Measurements from ENCODE around the gene RPLP2. TPM values are rescaled to one million over a fixed set of nuclear protein-coding genes. Genes with fewer than 3 reads are reported as not detected.

Gene RPLP2
- total and polyA plus RNA-seq, 2 experiments from 2014 or later: 263 to 726 TPM

DNA sequence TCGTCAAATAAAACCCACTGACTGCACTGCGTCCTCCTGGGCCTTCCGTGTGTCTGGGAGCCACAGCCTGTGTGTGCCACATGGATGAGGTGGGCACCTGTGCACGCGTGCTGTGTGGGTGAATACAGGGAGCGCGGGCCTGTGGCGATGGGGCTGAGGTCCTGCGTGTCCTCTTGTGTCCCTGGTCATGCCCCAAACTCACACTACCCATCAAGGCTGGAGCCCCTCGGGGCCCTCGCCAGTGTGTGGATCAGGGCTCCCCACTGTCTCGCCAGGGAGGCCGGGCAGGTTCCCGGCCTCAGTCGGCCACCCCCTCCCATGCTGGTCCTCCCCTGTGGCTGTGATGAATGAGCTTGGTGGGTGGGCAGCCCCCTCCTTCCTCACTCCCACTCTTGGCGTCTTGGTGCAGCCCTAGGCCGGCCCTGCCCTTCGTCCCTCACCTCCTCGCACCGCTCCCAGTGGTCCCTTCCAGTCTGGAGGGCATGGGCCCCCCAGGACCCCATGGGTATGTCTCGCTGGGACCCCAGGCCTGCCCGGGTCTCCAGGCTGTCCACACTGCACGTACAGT, 22.3 kb downstream of the RPLP2 start:
- Histone ChIP-seq H3K4me2 (ENCODE audit: unreplicated experiment) (peak overlapping the region; percentile 73), H3K36me3 (ENCODE audit: low read depth) (no peaks in the 10 kb centered on the region), H3K9me3 (ENCODE audit: low read depth) (no peaks in the 10 kb centered on the region), H3F3A (ENCODE audit: insufficient read depth) (peaks cover 7% of the 10 kb centered on the region; the same call in 1 of the 2 replicates), H3K4me1 (ENCODE audit: insufficient read depth) (peaks cover 14% of the 10 kb centered on the region; the same call in 1 of the 2 replicates), H3K9me2 (ENCODE audit: insufficient read depth) (no peaks in the 10 kb centered on the region), H3K27me3 (replicated peaks; ENCODE audit: insufficient read depth) (0 out of 2 replicates have a peak, but pooled peaks cover 1% of the 10 kb centered on the region), H2AFZ (peak overlapping the region; percentile 43; the same call in 1 of the 2 replicates), H4K20me1 (ENCODE audit: insufficient read depth) (no peaks in the 10 kb centered on the region), H3K27ac (peak overlapping the region; percentile 20; the same call in 1 of the 2 replicates), H3K9ac (peak overlapping the region; percentile 97), H3K4me3 (peak overlapping the region; percentile 92), H3K79me2 (ENCODE audit: insufficient read depth) (peaks cover 36% of the 10 kb centered on the region)
- 66 to 68% methylated on average over 20 to 23 of the region's 23 CpGs for WGBS, 2 experiments (ENCODE audit: low coverage in 1 of 2, low lambda C conversion rate in 2 of 2, missing lambda C conversion rate in 2 of 2)
- no peak for TF ChIP-seq EZH2phosphoT487 (IDR thresholded peaks at IDR 0.05; ENCODE audit: insufficient read depth, low read depth)
- no peak for TF ChIP-seq EZH2 (IDR thresholded peaks at IDR 0.05; ENCODE audit: insufficient read depth, poor library complexity, severe bottlenecking)
- in situ Hi-C loops (cut with MboI): no loop called here
- DNase-seq: no peak

DNA sequence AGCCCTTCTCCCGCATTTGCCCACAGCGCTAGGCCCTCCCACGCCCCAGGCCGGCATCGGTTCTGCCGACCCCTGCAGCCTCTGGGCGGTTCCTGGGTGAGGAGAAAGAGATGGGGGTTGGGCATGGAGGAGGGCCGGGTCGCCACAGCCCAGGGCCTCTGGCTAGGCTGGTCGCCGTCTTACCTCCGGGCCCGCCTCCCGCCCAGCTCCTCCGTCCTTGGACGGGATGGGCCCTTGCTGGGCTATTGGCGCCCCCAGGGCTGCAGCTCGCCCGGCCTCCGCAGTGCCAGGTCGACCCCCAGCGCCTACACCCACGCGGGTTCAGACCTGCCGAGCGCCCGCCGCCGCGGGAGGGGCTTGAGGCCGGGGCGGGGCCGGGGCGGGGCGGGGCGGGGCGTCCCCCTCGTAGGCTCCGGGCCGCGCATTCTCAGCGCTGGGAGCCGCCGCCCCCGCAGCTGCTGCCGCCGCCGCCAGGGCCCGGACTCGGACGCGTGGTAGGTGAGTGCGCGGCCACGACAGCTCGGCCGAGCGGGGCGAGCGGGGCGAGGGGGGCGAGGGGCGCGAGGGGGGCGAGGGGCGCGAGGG, 22.9 kb downstream of the RPLP2 start, which contains the start of gene CD151:
Gene CD151, plus strand, starts transcription at position 424 of the 585 bp plus-strand sequence. CDS start 3,118 bp downstream, outside the sequence.
- Histone ChIP-seq H2AFZ (peak within 1 kb of the TSS; percentile 43; the same call in 1 of the 2 replicates), H3K4me2 (ENCODE audit: unreplicated experiment) (peak within 1 kb of the TSS; percentile 81), H3K4me1 (ENCODE audit: insufficient read depth) (peaks cover 14% of the 10 kb centered on the region; the same call in 1 of the 2 replicates), H4K20me1 (ENCODE audit: insufficient read depth) (no peaks in the 10 kb centered on the region), H3K9ac (peak within 1 kb of the TSS; percentile 97), H3K27ac (peak within 1 kb of the TSS; percentile 98), H3K4me3 (peak within 1 kb of the TSS; percentile 92), H3K36me3 (ENCODE audit: low read depth) (no peaks in the 10 kb centered on the region), H3K9me3 (ENCODE audit: low read depth) (no peaks in the 10 kb centered on the region), H3K27me3 (replicated peaks; ENCODE audit: insufficient read depth) (no peaks in the 10 kb centered on the region), H3F3A (ENCODE audit: insufficient read depth) (peaks cover 8% of the 10 kb centered on the region; the same call in 1 of the 2 replicates), H3K9me2 (ENCODE audit: insufficient read depth) (no peaks in the 10 kb centered on the region), H3K79me2 (ENCODE audit: insufficient read depth) (peaks cover 42% of the 10 kb centered on the region)
- DNase-seq: peak; percentile 90
- whole genome bisulfite sequencing, 2 experiments (ENCODE audit: low coverage in 1 of 2, low lambda C conversion rate in 2 of 2, missing lambda C conversion rate in 2 of 2): 3% methylated on average over 18 to 58 of the region's 67 CpGs
- in situ Hi-C loops (cut with MboI): no loop called here
- TF ChIP-seq EZH2phosphoT487 (IDR thresholded peaks at IDR 0.05; ENCODE audit: insufficient read depth, low read depth): no peak
- TF ChIP-seq EZH2 (IDR thresholded peaks at IDR 0.05; ENCODE audit: insufficient read depth, poor library complexity, severe bottlenecking): no peak

DNA sequence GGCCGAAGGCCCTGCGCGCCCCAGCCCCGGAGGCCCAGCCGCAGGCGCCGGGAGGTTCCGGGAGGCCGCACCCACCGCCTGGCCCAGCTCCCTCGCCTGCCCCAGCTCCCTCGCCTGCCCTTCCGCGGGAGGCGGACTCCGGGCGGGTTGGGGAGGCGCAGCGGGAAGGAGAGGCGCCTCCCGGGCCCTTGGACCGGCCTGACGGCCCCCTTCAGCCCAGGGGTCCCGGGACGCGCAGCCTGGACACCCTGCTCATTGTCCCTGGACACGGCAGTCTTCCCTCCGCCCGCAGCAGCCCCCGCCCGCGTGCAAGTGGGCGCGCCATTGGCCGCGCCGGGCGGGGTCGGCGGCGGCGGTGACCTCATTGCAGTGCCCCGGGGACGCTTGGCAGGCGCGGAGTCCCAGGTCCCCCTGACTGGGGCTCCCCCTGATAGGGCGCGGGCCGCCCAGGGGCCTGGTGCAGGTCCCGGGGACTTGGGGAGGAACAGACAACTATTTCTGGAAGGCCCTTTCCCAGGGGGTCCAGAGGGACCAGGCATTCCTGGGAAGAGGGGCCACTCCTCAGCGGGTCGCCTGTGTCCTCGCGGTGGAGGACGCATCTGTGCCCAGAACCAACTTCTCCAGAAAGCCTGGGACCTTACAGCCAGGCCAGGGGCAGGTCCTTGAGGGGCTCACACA, 23.5 kb downstream of the RPLP2 start:
- H3K27ac ChIP-seq: peak overlapping the region; percentile 98
- H3K36me3 ChIP-seq (ENCODE audit: low read depth): no peaks in the 10 kb centered on the region
- peaks cover 14% of the 10 kb centered on the region; the same call in 1 of the 2 replicates for H3K4me1 ChIP-seq (ENCODE audit: insufficient read depth)
- no peak for TF ChIP-seq EZH2phosphoT487 (IDR thresholded peaks at IDR 0.05; ENCODE audit: insufficient read depth, low read depth)
- no peak for TF ChIP-seq EZH2 (IDR thresholded peaks at IDR 0.05; ENCODE audit: insufficient read depth, poor library complexity, severe bottlenecking)
- H3K9me3 ChIP-seq (ENCODE audit: low read depth): no peaks in the 10 kb centered on the region
- H4K20me1 ChIP-seq (ENCODE audit: insufficient read depth): no peaks in the 10 kb centered on the region
- in situ Hi-C loops (cut with MboI): no loop called here
- peak overlapping the region; percentile 97 for H3K9ac ChIP-seq
- no peaks in the 10 kb centered on the region for H3K27me3 ChIP-seq (replicated peaks; ENCODE audit: insufficient read depth)
- H3K79me2 ChIP-seq (ENCODE audit: insufficient read depth): peaks cover 44% of the 10 kb centered on the region
- WGBS, 2 experiments (ENCODE audit: low coverage in 1 of 2, low lambda C conversion rate in 2 of 2, missing lambda C conversion rate in 2 of 2): 1% methylated on average over 25 to 32 of the region's 55 CpGs
- H3K4me2 ChIP-seq (ENCODE audit: unreplicated experiment): peak overlapping the region; percentile 81
- peak overlapping the region; percentile 92 for H3K4me3 ChIP-seq
- H3F3A ChIP-seq (ENCODE audit: insufficient read depth): peaks cover 8% of the 10 kb centered on the region; the same call in 1 of the 2 replicates
- H2AFZ ChIP-seq: no peak overlapping the region
- H3K9me2 ChIP-seq (ENCODE audit: insufficient read depth): no peaks in the 10 kb centered on the region
- DNase-seq: peak; percentile 85

DNA sequence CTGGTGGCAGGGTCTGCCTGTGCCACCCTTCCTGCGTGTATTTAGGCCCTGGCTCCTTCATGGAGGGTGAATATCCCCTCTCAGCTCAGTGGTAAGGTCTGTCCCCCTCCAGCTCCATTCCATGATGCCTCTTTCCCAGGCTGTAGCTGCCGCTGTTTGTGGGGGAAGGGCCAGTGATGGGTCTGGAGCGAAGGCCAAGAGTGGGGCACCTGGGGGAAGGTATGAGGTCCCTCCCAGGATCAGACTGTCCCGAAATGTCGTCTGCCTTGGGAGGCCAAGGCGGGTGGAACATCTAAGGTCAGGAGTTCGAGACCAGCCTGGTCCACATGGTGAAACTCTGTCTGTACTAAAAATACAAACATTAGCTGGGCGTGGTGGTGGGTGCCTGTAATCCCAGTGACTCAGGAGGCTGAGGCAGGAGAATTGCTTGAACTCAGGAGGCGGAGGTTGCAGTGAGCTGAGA, 24.1 kb downstream of the RPLP2 start:
- Histone ChIP-seq H2AFZ (no peak overlapping the region), H3K27me3 (replicated peaks; ENCODE audit: insufficient read depth) (no peaks in the 10 kb centered on the region), H3K36me3 (ENCODE audit: low read depth) (peaks cover 3% of the 10 kb centered on the region; the same call in 1 of the 2 replicates), H3F3A (ENCODE audit: insufficient read depth) (peaks cover 8% of the 10 kb centered on the region; the same call in 1 of the 2 replicates), H3K9ac (peak overlapping the region; percentile 97), H3K27ac (peak overlapping the region; percentile 98), H3K9me2 (ENCODE audit: insufficient read depth) (no peaks in the 10 kb centered on the region), H3K9me3 (ENCODE audit: low read depth) (no peaks in the 10 kb centered on the region), H3K4me3 (peak overlapping the region; percentile 92), H3K79me2 (ENCODE audit: insufficient read depth) (peaks cover 45% of the 10 kb centered on the region), H3K4me1 (ENCODE audit: insufficient read depth) (peaks cover 14% of the 10 kb centered on the region; the same call in 1 of the 2 replicates), H4K20me1 (ENCODE audit: insufficient read depth) (no peaks in the 10 kb centered on the region), H3K4me2 (ENCODE audit: unreplicated experiment) (peak overlapping the region; percentile 81)
- in situ Hi-C loops (cut with MboI): no loop called here
- WGBS, 2 experiments (ENCODE audit: low coverage in 1 of 2, low lambda C conversion rate in 2 of 2, missing lambda C conversion rate in 2 of 2): 2 to 5% methylated on average over 8 to 9 of the region's 9 CpGs
- peak; percentile 62 for DNase-seq
- no peak for TF ChIP-seq EZH2 (IDR thresholded peaks at IDR 0.05; ENCODE audit: insufficient read depth, poor library complexity, severe bottlenecking)
- no peak for TF ChIP-seq EZH2phosphoT487 (IDR thresholded peaks at IDR 0.05; ENCODE audit: insufficient read depth, low read depth)

Measured in GM23248 (cell line).